Stimulated activated CD8-positive, alpha-beta memory T cell treated with anti-CD3 and anti-CD28 coated beads, Interleukin-12 subunit alpha, Interleukin-12 subunit beta, amount 100 ng/mL, for 4 hours (primary cell): ENCODE results near the gene BDNF.

Source experiments
- DNase-seq: peaks from one replicate; pipeline ENCODE4 v3.0.0-alpha.2; 2020; ENCODE audit warnings: low read depth

The BDNF gene

GRCh38 chr11:27705873-27706820, 5.9 kb upstream of the BDNF start:
- no peak for DNase-seq

- no peak for DNase-seq
These were observed 3.2 kb upstream of the BDNF start for GRCh38 chr11:27703481-27703880.

GRCh38 chr11:27702811-27703210, 2.6 kb upstream of the BDNF start:
- no peak for DNase-seq

- DNase-seq, result no peak
These were observed 1.3 kb upstream of the BDNF start for GRCh38 chr11:27701355-27702105.

- DNase-seq, result no peak
These were observed 317 bp downstream of the BDNF start for GRCh38 chr11:27699926-27700350.

GRCh38 chr11:27699242-27699925, 871 bp downstream of the BDNF start:
- no peak for DNase-seq

GRCh38 chr11:27698872-27699241, 1.4 kb downstream of the BDNF start:
- DNase-seq, result peak; percentile 16

GRCh38 chr11:27697679-27698275, 2.5 kb downstream of the BDNF start:
- DNase-seq, result no peak

GRCh38 chr11:27696961-27697360, 3.3 kb downstream of the BDNF start:
- no peak for DNase-seq

- no peak for DNase-seq
These were observed 4.1 kb downstream of the BDNF start for GRCh38 chr11:27696115-27696514.

GRCh38 chr11:27694992-27695391, 5.3 kb downstream of the BDNF start:
- DNase-seq, result no peak

- no peak for DNase-seq
These were observed 6.9 kb downstream of the BDNF start for GRCh38 chr11:27693398-27693797.

- DNase-seq, result no peak
These were observed 7.5 kb downstream of the BDNF start for GRCh38 chr11:27692781-27693180.

- DNase-seq, result no peak
These were observed 12.2 kb downstream of the BDNF start for GRCh38 chr11:27688076-27688475.

- no peak for DNase-seq
These were observed 18.6 kb downstream of the BDNF start for GRCh38 chr11:27681664-27682063.

GRCh38 chr11:27679136-27680015, 20.9 kb downstream of the BDNF start:
- no peak for DNase-seq

- DNase-seq, result no peak
These were observed 22.0 kb downstream of the BDNF start for GRCh38 chr11:27678242-27678641.

- no peak for DNase-seq
These were observed 23.1 kb downstream of the BDNF start for GRCh38 chr11:27677108-27677507.

- no peak for DNase-seq
These were observed 26.1 kb downstream of the BDNF start for GRCh38 chr11:27673979-27674663.

GRCh38 chr11:27672836-27673464, 27.3 kb downstream of the BDNF start:
- no peak for DNase-seq
